Stimulated activated CD4-positive, alpha-beta T cell treated with anti-CD3 and anti-CD28 coated beads, Interleukin-2, amount 100 ng/mL, for 4 hours (primary cell): ENCODE measurements around the gene URM1.

Experiments used
- DNase-seq: peaks from one replicate; pipeline ENCODE4 v3.0.0-alpha.2; 2020; ENCODE audit warnings: low read depth

Gene URM1

DNA sequence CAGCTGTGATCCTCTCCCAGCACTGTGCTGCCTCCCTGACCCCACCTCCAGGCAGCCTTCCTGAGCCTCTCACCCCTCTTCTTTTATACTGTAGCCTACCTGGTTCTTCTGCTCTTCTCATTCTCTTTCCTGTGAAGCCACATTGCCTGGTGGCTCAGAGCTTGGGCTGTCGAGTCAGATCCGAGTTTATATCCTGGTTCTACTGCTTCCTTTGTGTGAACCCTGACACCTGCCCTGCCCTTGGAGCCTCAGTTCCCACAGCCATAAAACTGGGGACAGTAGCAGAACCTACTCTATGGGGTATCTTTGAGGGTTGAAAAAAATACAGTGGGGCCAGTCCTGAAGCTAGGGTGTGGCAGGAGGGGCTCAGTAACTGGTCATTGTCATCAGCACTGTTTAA, 22.0 kb upstream of the URM1 start:
- DNase-seq: no peak

DNA sequence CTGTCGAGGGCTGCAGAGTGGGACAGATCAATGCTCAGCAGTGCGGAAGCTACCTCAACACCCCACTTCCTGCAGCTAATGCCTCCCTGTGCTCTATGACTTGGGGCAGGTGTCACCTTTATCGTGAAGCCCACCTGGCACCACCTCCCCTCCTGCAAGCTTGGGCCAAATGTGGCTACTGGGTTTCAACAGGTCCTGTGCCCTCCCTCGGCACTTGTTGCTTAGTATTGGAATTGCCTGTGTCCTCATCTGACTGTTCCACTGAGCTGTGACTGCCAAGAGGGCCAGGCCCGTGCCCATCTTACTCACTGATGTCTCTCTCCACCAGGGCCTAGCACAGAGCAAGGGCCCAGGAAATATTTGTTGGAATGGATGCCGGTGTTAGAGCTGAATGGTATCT, 21.4 kb upstream of the URM1 start:
- DNase-seq: no peak

DNA sequence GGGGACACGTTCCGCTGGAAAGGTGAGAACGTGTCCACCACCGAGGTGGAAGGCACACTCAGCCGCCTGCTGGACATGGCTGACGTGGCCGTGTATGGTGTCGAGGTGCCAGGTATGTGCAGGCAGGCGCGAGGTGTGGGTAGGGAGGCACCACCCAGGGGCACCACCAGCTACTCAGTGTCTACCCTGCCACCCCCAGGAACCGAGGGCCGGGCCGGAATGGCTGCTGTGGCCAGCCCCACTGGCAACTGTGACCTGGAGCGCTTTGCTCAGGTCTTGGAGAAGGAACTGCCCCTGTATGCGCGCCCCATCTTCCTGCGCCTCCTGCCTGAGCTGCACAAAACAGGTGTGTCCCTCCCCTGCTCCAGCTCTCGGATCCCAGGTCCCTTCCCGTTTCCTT, 15.7 kb upstream of the URM1 start:
- DNase-seq: no peak

DNA sequence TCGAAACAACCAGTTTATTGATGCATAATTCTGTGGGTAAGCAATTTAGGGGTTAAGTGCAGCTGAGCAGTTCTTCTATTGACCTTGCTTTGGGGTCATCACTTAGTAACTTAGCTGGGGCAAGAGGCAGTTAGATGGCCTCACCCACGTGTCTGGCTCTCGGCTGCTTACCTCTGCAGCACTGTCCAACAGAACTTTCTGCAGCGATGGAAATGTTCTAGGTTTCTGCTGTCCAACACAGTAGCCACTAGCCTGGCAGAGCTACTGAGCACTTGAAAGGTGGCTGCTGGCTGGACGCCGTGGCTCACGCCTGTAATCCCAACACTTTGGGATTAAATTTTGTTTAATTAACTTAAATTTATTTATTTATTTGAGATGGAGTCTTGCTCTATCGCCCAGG, 13.1 kb upstream of the URM1 start:
- no peak for DNase-seq

DNA sequence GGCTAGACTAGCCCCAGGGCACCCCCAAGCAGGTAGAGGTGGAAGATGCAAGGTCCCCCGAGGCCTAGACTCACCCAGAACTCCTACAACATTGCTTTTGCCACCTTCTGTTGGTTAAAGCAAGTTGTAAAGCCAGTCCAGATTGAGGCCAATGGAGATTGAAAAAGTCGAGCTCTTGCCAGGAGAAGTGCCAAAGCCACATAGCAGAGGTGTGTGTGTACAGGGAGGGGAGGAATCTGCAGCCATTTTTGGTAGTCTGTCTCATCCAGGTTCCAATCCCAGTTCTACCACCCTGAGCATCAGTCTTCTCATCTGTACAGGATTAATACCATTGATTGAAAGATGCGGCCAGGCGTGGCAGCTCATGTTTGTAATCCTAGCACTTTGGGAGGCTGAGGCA, 12.3 kb upstream of the URM1 start:
- no peak for DNase-seq

DNA sequence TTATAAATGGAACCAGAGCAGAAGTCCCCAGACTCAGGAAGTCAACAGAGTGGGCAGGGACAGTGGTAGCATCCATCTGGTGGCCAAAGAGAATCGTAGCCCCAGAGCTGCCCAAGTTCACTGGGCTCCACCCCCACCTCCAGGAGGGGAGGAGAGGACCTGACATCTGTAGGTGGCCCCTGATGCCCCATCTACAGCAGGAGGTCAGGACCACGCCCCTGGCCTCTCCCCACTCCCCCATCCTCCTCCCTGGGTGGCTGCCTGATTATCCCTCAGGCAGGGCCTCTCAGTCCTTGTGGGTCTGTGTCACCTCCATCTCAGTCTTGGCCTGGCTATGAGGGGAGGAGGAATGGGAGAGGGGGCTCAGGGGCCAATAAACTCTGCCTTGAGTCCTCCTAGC, 10.3 kb upstream of the URM1 start:
- DNase-seq: no peak

DNA sequence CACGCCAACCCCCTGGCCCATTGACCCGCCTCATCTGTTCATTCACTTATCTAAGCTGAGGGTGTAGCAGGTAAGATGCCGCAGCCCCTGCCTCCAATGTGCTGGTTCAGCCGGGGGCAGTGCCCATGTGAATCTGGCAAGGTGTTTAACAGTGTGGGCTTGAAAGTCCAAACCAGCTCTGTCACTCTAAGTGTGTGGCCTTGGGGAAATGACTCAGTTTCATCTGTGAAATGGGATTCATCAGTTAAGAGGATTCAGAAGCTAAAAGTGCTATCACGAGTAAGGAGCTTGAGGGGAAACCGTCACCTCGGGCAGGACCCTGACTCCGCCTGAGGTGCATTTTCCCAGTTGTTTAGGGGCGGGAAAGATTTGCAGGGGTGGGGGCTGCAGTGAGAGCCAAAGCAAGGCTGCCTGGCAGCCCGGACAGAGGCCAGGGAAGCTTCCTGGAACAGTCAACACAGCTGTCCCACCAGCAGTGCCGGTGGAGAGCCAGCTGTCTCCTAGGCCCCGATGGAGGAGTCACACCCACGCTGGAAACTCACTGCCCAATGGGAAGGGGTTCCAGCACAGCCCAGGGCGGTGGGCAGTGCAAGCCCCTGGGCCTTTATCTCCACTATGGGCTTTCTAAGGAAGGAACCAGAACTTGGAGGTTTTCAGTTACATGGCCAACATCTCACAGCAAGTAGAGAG, 9.7 kb upstream of the URM1 start:
- DNase-seq: no peak

DNA sequence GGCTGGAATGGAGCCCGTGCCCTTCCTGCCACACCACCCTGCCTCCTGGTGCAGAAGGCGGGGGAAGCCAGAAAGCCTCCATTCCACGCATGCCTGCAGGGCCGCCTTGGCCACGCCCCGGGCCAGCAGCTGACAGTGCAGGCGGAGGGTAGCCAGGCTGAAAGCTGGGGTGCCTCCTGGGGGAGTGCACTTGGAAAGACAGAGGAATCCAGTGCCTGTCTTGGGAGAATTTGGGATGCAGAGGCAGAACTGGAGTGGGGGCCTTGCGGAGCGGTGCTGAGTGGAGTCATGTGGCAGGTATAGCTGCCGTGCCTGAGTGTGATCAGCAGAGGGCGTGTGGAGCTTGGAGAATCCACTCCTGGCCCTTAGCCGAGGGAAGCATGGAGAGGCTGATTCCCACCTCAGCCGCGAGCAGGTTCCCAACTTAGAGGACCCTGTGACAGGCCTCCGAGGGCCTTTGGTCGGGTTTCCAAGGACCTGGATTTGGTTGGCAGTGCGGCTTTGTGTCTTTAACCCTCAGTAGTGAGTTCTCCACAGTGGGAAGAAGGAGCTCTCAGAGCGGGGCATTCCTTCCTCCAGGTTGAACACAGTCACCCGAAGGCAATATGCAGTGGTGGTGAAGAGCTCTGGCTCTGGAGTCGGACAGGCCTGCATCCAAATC, 9.1 kb upstream of the URM1 start:
- DNase-seq: peak; percentile 47

DNA sequence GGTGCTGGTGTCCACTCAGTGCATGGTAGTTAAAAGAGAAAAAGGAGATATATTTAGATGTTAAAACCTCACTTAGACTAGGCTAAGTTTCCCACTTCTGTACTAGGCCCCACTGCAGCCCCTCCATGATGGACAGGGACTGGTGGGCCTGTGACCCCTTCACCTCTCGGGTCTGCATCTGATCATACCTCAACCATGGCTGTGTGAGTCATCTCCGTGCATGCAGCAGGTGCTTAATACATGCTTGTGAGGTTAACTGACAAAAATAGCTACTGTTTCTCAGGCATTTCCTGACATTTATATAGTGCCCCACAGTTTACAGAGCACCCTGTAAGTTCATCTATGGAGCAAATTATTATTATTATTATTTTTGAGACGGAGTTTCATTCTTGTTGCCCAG, 8.4 kb upstream of the URM1 start:
- DNase-seq: no peak

DNA sequence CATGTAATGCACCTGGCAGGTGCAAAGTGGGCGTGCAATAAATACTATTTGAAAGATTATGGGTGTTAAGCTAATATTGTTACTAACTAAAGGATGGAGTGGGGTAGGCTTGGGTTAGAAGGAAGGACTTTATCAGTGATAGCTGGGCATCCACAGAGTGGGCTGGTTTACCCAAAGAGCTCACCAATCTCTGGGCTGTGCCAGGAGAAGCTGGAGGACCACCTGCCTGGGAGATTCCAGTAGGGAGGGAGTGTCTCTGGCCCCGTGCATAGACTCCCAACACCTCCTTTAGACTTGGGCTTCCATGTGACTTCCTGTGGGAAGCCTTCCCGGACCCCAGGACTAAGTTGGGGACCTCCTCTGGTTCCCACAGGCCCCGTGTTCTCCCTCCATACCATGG, 5.6 kb upstream of the URM1 start:
- DNase-seq: no peak

DNA sequence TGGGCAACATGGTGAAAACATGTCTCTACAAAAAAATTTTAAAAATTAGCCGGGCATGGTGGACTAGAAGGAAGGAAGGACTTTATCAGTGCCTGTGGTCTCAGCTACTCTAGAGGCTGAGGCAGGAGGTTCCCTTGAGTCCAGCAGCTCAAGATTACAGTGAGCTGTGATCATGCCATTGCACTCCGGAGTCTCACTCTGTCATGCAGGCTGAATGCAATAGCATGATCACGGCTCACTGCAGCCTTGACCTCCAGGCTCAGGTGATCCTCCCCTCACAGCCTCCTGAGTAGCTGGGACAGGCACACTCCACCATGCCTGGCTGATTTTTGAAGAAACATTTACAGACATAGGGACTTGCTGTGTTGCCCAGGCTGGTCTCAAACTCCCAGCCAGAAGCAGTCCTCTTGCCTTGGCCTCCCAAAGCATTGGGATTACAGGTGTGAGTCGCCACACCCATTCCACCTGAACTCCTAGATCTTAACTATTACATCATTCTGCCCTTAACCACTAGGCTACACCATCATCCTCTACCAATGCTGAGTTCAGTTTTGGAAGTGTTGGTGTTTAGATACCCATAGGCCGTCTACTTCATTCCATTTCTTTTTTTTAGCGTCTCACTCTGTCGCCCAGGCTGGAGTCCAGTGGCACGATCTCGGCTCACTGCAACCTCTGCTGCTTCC, 2.0 kb upstream of the URM1 start:
- DNase-seq: no peak

DNA sequence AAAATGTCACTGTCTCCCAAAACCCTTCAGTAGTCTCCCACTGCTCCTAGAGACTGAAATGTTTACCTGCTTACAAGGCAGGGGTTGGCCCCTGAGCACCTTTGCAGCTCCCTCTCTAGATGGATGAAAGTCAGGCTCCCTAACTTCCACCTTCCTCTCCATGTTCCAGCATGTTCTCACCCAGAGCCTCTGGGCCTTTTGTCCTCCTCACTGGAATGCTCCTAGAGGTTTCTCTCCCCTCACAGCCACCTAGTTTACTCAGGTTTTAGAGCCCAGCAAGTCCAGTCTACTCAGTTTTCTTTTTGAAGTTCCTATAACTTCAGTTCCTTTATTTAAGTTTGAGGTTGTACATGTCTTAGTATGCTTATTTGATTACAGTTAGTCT, 815 bp upstream of the URM1 start:
- no peak for DNase-seq

DNA sequence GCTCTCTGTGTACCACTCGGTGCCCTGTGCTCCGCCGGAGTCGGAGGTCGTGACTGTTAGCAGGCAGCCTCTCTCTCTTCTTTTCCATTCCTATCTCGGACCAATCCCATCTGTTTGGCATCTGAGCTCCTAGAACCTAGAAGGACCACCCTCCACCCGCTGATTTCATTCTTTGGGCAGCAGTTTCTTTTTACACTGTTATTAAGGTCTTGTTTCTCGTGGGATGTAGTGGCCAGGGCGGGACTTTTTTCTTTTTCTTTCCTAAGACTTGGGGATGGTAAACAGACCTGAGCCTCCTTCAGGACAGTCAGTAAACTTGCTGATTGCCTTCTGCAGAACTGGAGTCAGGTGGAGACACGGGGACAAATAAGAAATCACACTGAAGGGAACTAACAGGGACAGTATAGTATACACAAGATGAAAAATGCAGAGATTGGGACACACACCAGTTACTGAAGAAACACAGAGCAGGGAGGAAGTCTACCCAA, 500 bp downstream of the URM1 start:
- DNase-seq: no peak

DNA sequence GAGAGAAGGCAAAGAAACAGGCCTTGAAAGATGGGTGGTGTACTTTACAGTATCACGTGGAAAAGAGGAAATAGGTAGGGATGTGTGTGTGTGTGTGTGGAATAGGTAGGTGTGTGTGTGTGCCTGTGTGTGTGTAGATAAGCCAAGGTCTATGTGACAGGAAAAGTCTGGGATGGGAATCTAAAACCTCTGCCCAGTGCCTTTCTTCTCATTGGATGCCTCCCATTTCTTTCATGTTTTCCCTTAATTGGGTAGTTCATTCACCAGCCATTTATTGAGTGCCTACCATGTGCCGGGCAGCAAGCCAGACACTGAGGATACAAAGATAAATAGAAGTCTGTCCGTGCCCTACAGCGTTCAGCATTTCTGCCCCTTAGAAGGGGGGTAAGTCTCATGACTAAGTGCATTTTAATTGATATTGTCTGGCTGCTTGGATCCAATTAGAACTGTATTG, 1.0 kb downstream of the URM1 start:
- no peak for DNase-seq

DNA sequence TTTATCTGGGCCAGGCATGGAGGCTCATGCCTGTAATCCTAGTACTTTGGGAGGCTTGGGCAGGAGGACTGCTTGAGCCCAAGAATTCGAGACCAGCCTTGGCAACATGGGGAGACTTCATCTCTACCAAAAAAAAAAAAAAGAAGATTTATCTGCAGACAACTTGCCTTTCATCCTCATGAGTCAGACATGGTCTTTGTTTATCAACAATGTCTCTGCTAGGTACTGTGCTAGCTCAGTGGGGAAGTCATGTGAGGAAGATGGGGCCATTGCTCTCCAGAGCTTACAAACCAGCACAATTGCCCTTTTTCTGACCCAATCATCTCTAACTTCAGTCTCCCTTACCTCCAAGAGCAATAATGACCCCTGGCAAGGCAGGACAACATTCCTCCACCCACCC, 1.6 kb downstream of the URM1 start:
- DNase-seq: no peak

DNA sequence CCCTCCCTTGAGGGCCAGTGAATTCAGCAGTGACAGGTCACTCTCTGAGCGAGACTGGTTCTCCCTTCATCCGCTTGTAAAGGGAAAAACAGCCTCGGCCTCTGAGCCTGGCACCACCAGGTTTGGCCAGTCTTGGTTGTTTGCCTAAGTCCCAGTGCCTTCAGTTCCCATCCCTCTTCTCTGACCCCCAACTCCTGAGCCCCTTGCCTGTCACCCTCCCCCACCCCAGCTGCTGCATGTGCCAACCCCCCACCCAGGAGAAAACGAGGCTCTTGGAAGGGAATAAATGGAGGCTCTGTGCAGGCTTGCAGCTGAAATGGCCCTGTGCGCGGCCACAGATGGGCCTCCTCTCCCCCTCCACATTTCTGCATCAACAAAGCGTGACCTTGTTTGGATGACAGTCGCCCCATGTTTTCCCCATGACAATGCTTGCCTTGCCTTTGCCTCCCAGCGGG, 3.1 kb downstream of the URM1 start:
- DNase-seq: no peak

DNA sequence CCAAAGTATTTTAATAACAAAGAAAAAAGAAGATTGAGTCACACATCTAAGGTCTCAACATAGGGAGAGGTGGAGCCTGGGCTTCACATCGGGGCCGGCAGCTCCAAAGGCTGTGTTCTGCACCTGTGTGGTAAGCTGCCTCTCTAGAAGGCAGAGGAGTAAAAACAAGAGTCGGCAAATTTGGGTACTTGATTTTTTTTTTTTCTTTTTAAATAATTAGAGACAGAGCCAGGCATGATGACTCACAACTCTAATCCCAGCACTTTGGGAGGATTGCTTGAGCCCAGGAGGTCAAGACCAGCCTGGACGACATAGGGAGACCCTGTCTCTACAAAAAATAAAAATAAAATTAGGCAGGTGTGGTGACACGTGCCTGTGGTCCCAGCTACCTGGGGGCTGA, 4.7 kb downstream of the URM1 start:
- DNase-seq: no peak

DNA sequence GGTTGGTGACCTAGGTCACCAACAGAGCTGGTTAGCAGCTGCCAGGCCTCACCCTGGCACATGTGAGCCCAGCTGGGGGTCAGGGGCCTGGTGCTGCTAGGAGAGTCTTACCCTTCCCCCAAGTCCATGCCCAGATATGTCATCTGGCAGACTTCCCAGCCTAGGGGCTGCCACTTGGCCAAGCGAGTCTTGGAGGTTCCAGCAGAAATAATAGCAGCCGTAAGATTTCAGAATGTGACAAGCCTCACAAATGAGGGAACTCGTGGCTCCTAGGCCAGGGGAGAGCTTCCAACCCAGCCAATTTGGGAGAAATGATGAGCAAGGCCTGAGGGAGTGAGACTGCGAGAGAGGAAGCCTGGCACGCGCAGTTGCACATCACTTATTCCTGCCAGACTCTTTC, 11.1 kb downstream of the URM1 start:
- DNase-seq: no peak

DNA sequence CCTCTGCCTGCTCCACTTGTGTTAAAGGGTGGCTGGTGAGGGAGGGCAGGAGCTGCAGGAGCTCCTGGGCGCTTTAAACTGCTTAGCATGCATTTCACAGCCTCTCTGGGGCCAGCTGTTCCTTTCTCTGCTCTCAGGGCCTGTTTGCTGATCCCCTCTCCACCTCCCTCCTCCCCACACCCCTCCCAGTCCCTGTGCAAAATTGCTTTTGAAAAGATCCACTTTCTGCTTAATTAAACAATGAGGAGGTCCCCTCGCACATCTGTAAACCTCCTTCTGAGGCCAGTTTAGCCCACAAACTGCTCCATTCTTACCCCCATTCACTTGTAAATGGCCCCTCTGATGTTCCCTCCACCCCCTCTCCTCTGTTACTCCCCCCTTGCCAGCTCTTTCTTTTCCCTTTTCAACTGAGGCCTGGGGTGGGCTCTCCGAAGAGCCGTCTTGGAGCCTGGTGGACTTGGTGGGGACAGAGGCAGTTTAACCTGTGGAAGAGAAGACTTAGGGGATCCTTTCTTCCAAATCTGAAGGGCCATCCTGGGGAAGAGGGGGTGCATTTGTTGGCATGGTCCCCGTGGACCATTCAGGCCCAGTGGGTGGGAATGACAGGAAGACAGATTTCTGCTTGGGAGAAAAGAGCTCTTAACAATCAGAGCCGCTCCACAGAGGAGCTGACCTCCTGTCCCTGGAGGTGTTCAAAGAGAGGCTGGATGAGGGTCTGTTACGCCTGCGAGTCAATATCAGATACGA, 12.0 kb downstream of the URM1 start:
- no peak for DNase-seq

DNA sequence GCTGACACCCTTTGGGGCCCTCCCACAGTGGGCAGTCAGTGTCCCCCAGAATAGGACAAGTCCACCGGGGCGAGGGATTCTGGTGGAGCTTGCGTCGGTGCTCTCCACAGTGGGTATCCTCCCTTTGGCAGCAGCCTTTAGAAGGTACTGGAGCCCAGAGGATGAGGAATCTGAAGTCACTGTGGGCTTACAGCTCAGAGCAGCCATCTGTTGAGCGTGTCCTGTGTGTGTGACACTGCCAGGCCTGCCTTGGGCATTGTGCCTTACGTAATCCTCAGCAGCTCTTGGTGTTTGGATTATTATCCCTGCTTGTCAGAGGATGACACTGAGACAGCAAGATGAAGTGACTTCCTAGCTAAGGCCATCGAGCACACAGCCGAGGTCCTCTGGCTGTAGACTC, 12.6 kb downstream of the URM1 start:
- no peak for DNase-seq

DNA sequence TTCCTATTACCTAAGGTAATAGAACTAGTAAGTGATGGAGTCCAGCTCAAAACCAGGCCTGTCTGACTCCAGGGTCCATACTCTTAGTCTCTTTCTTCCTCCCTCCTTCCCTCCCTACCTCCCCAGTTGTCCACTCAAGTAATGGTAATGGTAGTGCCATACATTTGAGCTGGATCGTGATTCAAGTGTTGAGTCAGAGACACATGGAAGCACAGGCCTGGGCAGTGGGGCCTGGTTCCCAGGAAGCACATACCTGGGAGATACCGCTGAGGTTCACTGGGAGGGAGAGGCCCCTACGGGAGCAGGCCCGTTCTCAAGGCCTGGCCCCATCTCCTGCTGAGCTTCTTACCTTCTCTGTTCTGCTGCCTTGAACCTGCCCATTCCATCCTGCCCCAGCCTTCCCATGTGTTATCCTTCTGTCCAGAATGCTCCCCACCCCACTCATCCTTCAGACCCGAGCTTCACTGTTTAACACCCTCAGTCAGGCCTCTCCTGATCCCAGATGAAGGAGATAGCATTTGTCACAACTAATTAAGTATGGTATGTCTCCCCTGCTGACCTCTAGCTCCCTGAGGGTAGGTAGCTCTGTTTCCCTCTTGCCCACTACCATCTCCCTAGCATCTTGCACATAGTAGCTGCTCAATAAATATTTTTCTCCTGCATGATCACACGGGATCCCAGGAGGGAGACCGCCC, 13.8 kb downstream of the URM1 start:
- DNase-seq: no peak
